Bronchial epithelial cell (primary cell): ENCODE results near the gene EPC1. TPM values are rescaled to one million over a fixed set of nuclear protein-coding genes. Genes with fewer than 3 reads are reported as not detected.
"Not testable (repeated sequence)": the region's sequence is repeated elsewhere in the genome, so short reads cannot be mapped to it uniquely, and the experiment has no call there.

ENCODE experiments used
- DNase-seq: peaks from one replicate; pipeline ENCODE4 v3.0.0-alpha.2; 2010; ENCODE audit warnings: low read depth
- FAIRE-seq: peaks from 2 replicates; lab custom pipeline; 2011; peaks lifted over from hg19 to GRCh38; lab: Jason Lieb, UNC
- H3K27me3 ChIP-seq: 2 replicates; pipeline ENCODE4 v1.5.1; 2011; ENCODE audit warnings: low read length; ENCODE audit not compliant: control insufficient read depth, insufficient read depth
- H3K36me3 ChIP-seq: 2 replicates; pipeline ENCODE4 v1.5.1; 2011; ENCODE audit warnings: low read length; ENCODE audit not compliant: control insufficient read depth, insufficient read depth
- H3K4me3 ChIP-seq: 2 replicates; pipeline ENCODE4 v1.5.1; 2011; ENCODE audit warnings: mild to moderate bottlenecking, low read depth, low read length, control low read depth
- CTCF ChIP-seq: IDR thresholded peaks from 2 replicates; pipeline ENCODE4 v1.5.1; 2011; ENCODE audit warnings: mild to moderate bottlenecking, moderate library complexity, low read length, control low read depth, inconsistent platforms; ENCODE audit not compliant: insufficient read depth, severe bottlenecking
- total RNA-seq: library from RNA; depleted of rRNA; stranded (reverse); fragments of >200 nt; gene quantifications from 2 replicates; pipeline ENCODE4 v1.2.1, GENCODE V29; 2014

EPC1 gene
- total RNA-seq, 1 donor from 2014 or later: 12.6 TPM

- FAIRE-seq (no peak), DNase-seq (peak; percentile 90)
- H3K27me3 ChIP-seq: no peaks in the 10 kb centered on the region
- H3K36me3 ChIP-seq: no peaks in the 10 kb centered on the region
- no peak overlapping the region for H3K4me3 ChIP-seq
- TF ChIP-seq CTCF: no peak
Measured at GRCh38 chr10:32239769-32240168, 107.2 kb downstream of the EPC1 start.

- FAIRE-seq (peak; percentile 93), DNase-seq (peak; percentile 78)
- no peak for TF ChIP-seq CTCF
- no peak overlapping the region for H3K4me3 ChIP-seq
- no peaks in the 10 kb centered on the region for H3K36me3 ChIP-seq
- H3K27me3 ChIP-seq: no peaks in the 10 kb centered on the region
Measured at GRCh38 chr10:32237644-32238345, 109.2 kb downstream of the EPC1 start.

- no peak overlapping the region for H3K4me3 ChIP-seq
- no peaks in the 10 kb centered on the region for H3K36me3 ChIP-seq
- H3K27me3 ChIP-seq: no peaks in the 10 kb centered on the region
- no peak for TF ChIP-seq CTCF
- DNase-seq: no peak
- no peak for FAIRE-seq
Measured at GRCh38 chr10:32234471-32234870, 112.5 kb downstream of the EPC1 start.

GRCh38 chr10:32233375-32233774 is 113.6 kb downstream of the EPC1 start:
- not testable (repeated sequence) for H3K36me3 ChIP-seq, H3K4me3 ChIP-seq, H3K27me3 ChIP-seq, FAIRE-seq, DNase-seq

GRCh38 chr10:32232378-32232777 is 114.6 kb downstream of the EPC1 start:
- no peak for FAIRE-seq
- TF ChIP-seq CTCF: no peak

GRCh38 chr10:32229788-32230187 is 117.2 kb downstream of the EPC1 start:
- not testable (repeated sequence) for H3K27me3 ChIP-seq, H3K4me3 ChIP-seq, FAIRE-seq, H3K36me3 ChIP-seq, DNase-seq

More at GRCh38 chr10:32232378-32232777, 114.6 kb downstream of the EPC1 start:
- DNase-seq: no peak
- no peaks in the 10 kb centered on the region for H3K27me3 ChIP-seq
- no peak overlapping the region for H3K4me3 ChIP-seq
- H3K36me3 ChIP-seq: no peaks in the 10 kb centered on the region

GRCh38 chr10:32229170-32229569 is 117.8 kb downstream of the EPC1 start:
- no peak for DNase-seq

More at GRCh38 chr10:32229170-32229569, 117.8 kb downstream of the EPC1 start:
- Histone ChIP-seq H3K36me3 (no peaks in the 10 kb centered on the region), H3K4me3 (no peak overlapping the region), H3K27me3 (no peaks in the 10 kb centered on the region)
- no peak for TF ChIP-seq CTCF
- no peak for FAIRE-seq
